ENCODE measurements around the gene SH3PXD2A. TPM values are rescaled to one million over a fixed set of nuclear protein-coding genes. Genes with fewer than 3 reads are reported as not detected.
"Not testable (repeated sequence)": the region's sequence is repeated elsewhere in the genome, so short reads cannot be mapped to it uniquely, and the experiment has no call there.

SH3PXD2A gene
- total and polyA plus RNA-seq, 4 experiments from 2014 or later = 0.39 to 17.5 (median 8.9) TPM

DNA sequence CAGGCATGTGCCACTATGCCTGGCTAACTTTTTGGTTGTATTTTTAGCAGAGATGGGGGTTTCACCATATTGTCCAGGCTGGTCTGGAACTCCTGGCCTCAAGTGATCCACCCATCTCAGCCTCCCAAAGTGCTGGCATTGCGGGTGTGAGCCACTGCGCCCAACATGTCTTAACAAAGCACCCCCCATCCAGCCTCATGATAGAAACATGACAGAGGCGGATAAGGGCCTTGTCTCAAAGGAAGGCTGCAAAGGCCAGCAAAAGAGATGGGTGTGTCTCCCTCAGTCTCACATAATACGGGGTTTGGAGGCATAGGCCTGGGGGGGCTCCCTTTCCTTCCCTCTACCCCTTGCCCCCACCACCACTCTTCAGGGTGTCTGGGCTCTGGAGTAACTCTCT lies 93.2 kb downstream of the SH3PXD2A start:
- Mint-ChIP-seq H3K4me1 (peaks cover 55 to 91% (median 73%) of the 10 kb centered on the region in 4 donors), H3K36me3 (no peaks in the 10 kb centered on the region), H3K9me3 (peaks cover 0 to 2% (median 0%) of the 10 kb centered on the region in 8 donors), H3K4me3 (no peak overlapping the region), H3K27ac (peak overlapping the region in 1 of 7 donors; percentile 23), H3K27me3 (no peaks in the 10 kb centered on the region)
- Histone ChIP-seq H3K4me3 (ENCODE audit: low read length in 2 of 2) (no peak overlapping the region), H3K36me3 (ENCODE audit: insufficient read depth, low read length) (no peaks in the 10 kb centered on the region), H3K9me3 (ENCODE audit: control insufficient read depth in 1 of 2, low read length in 2 of 2) (no peaks in the 10 kb centered on the region), H3K27ac (ENCODE audit: low read depth, low read length) (no peak overlapping the region), H3K27me3 (ENCODE audit: insufficient read depth, low read length) (no peaks in the 10 kb centered on the region), H3K4me1 (ENCODE audit: insufficient read depth, low read length) (peaks cover 91% of the 10 kb centered on the region)
- CTCF ChIA-PET (ENCODE audit: partially characterized antibody) = interaction anchor here (1.5 to 5.3 kb wide), 2 partner anchors 10 to 11 kb away, joined by 3 to 88 read pairs; no protein-coding TSS in a partner anchor
- intact Hi-C loops (cut with micrococcal nuclease) = no loop called here
- POLR2A ChIA-PET (ENCODE audit: partially characterized antibody) = interaction anchor here (1.2 to 9.1 kb wide), 3 partner anchors 10 to 22 kb away, joined by 3 to 168 read pairs (median 16); no protein-coding TSS in a partner anchor
- no peak for DNase-seq

DNA sequence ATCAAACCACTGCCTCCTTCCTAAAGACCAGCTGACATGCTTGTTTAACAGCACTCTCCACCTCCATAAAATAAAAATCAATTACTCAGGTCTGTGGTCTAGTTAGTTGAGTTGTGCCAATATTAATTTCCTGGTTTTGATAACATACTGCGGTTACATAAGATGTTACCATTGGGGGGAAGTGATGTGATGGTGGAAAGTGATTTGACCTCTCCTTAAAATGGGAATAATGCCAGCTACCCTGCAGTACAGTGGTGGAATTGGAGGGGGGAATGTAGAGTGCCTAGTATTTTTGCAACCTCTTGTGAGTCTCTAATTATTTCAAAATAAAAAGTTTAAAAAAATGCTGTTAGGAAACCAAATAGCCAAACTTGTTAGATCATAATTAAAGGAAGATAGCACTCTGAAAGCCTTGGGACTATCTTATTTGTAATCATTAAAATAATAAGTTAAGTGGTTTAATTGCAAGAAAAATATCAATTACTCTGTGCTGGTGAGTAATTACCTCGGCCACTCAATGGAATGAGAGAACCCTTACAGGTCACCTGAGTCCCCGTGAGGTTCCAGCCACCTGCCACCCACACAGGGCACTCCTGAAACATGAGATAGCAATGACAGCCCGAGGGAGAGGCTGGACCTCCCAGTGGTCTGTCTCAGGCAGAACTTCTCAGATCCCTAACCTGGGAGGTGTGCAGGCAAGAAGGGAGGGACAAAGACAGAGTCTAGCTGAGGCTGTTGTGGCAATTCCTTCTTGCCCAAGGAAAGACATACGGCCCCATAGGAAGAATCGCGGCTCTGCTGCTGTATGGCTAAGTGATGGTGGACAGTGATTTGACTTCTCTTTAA lies 94.1 kb downstream of the SH3PXD2A start:
- Histone ChIP-seq H3K36me3 (ENCODE audit: insufficient read depth, low read length) (no peaks in the 10 kb centered on the region), H3K4me3 (ENCODE audit: low read length in 2 of 2) (no peak overlapping the region), H3K27ac (ENCODE audit: low read depth, low read length) (no peak overlapping the region), H3K27me3 (ENCODE audit: insufficient read depth, low read length) (no peaks in the 10 kb centered on the region), H3K9me3 (ENCODE audit: control insufficient read depth in 1 of 2, low read length in 2 of 2) (no peaks in the 10 kb centered on the region), H3K4me1 (ENCODE audit: insufficient read depth, low read length) (peaks cover 84% of the 10 kb centered on the region)
- Mint-ChIP-seq H3K4me3 (no peak overlapping the region), H3K4me1 (peaks cover 51 to 87% (median 70%) of the 10 kb centered on the region in 4 donors), H3K36me3 (no peaks in the 10 kb centered on the region), H3K27me3 (no peaks in the 10 kb centered on the region), H3K27ac (peak overlapping the region in 1 of 7 donors; percentile 32), H3K9me3 (peaks cover 0 to 2% (median 0%) of the 10 kb centered on the region in 8 donors)
- POLR2A ChIA-PET (ENCODE audit: partially characterized antibody) = interaction anchor here (0.7 to 9.1 kb wide), 2 partner anchors 10 to 11 kb away, joined by 3 to 168 read pairs; no protein-coding TSS in a partner anchor
- intact Hi-C loops (cut with micrococcal nuclease) = no loop called here
- no peak for DNase-seq
- CTCF ChIA-PET (ENCODE audit: partially characterized antibody) = interaction anchor here (1.5 kb wide), 2 partner anchors 9 to 12 kb away, joined by 3 to 4 read pairs; no protein-coding TSS in a partner anchor

DNA sequence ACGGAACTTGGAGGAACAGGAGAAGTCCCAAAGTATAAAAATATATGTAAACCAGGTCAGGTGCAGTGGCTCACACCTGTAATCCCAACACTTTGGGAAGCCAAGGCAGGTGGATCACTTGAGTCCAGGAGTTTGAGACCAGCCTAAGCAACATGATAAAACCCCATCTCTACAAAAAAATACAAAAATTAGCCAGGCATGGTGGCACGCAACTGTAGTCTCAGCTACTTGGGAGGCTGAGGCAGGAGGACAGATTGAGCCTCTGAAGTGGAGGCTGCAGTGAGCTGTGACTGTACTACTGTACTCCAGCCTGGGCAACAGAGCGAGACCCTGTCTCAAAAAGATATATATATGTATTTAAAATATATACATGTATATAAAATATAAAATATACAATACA lies 95.1 kb downstream of the SH3PXD2A start:
- H3K27me3 ChIP-seq (ENCODE audit: insufficient read depth, low read length); H3K9me3 Mint-ChIP-seq; H3K27ac ChIP-seq (ENCODE audit: low read depth, low read length); H3K9me3 ChIP-seq (ENCODE audit: control insufficient read depth in 1 of 2, low read length in 2 of 2); intact Hi-C loops (cut with micrococcal nuclease); H3K36me3 ChIP-seq (ENCODE audit: insufficient read depth, low read length); H3K4me3 Mint-ChIP-seq; DNase-seq; H3K36me3 Mint-ChIP-seq; H3K27ac Mint-ChIP-seq; H3K4me3 ChIP-seq (ENCODE audit: low read length in 2 of 2); H3K27me3 Mint-ChIP-seq: not testable (repeated sequence)
- H3K4me1 Mint-ChIP-seq = peaks cover 40 to 77% (median 60%) of the 10 kb centered on the region in 4 donors
- POLR2A ChIA-PET (ENCODE audit: partially characterized antibody) = interaction anchor here (0.7 to 9.1 kb wide), 2 partner anchors 9 to 12 kb away, joined by 3 to 168 read pairs; no protein-coding TSS in a partner anchor
- CTCF ChIA-PET (ENCODE audit: partially characterized antibody) = interaction anchor here (1.5 kb wide), 1 partner anchor 10 kb away, joined by 4 read pairs; no protein-coding TSS in a partner anchor
- peaks cover 74% of the 10 kb centered on the region for H3K4me1 ChIP-seq (ENCODE audit: insufficient read depth, low read length)

DNA sequence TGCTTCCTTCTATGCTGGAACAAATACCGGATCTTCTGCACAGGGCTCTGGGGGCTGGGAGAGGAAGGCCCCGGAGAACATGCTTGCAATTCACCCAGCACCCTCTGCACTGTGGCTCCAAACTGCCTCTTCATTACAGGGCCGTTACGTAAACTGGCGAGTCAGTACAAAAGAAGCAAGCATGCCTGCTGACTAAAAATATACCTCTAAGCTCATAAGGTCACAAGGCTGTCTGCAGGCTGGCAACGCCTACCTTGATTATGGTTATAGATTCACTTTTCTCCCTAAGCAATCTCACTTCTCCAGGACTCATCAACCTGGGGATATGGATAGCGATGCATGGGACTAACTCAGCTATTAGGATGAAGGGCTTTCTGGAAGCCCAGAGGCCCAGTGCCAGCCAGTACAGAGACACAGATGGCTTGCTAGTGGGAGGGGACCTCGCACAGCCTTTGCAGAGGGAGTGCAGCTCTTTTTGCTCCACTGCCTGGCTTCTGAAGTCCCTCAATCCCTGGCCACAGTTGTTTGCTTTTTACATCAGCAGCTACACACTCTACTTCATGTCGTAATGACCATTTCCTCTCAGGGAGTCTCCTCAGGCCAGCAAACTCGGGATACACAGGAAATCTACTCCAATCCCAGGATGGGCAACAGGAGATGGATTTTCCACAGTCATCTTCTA lies 96.1 kb downstream of the SH3PXD2A start:
- no peaks in the 10 kb centered on the region for H3K36me3 ChIP-seq (ENCODE audit: insufficient read depth, low read length)
- DNase-seq = peak in 4 of 5 donors; percentile 24 to 44 (median 31)
- Mint-ChIP-seq H3K27ac (peak overlapping the region; percentile 70 to 87 (median 79)), H3K9me3 (peaks cover 0 to 2% (median 0%) of the 10 kb centered on the region in 8 donors), H3K27me3 (no peaks in the 10 kb centered on the region), H3K4me3 (peak overlapping the region in 6 of 8 donors; percentile 51 to 76 (median 70)), H3K36me3 (no peaks in the 10 kb centered on the region), H3K4me1 (peaks cover 33 to 67% (median 52%) of the 10 kb centered on the region in 4 donors)
- no peak overlapping the region for H3K27ac ChIP-seq (ENCODE audit: low read depth, low read length)
- H3K9me3 ChIP-seq (ENCODE audit: control insufficient read depth in 1 of 2, low read length in 2 of 2) = no peaks in the 10 kb centered on the region
- H3K4me3 ChIP-seq (ENCODE audit: low read length in 2 of 2) = peak overlapping the region in 1 of 2 donors; percentile 1
- CTCF ChIA-PET (ENCODE audit: partially characterized antibody) = interaction anchor here (1.0 to 3.0 kb wide), 5 partner anchors 10 to 47 kb away, joined by 3 to 15 read pairs (median 5); no protein-coding TSS in a partner anchor
- POLR2A ChIA-PET (ENCODE audit: partially characterized antibody) = interaction anchor here (1.0 to 3.3 kb wide), 7 partner anchors 9 to 39 kb away, joined by 3 to 35 read pairs (median 4); no protein-coding TSS in a partner anchor
- H3K27me3 ChIP-seq (ENCODE audit: insufficient read depth, low read length) = no peaks in the 10 kb centered on the region
- intact Hi-C loops (cut with micrococcal nuclease) = no loop called here
- H3K4me1 ChIP-seq (ENCODE audit: insufficient read depth, low read length) = peaks cover 64% of the 10 kb centered on the region

DNA sequence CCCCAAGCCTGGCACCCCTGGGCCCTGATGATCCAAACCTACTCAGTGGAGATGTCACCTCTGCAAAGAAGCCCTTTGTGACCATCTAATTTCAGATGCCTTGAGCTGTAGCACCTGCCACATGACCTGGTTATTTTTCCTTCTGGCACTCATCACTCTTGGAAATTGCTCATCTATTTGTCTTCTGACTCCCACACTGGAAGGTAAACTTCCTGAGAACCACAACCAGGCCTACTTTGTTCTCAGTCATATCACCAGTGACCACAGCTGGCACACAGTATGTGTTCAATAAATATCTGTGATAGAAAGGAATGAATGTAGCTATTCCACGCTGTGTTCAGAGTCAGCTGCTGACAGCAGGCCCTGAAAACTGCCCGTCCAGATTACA lies 97.1 kb downstream of the SH3PXD2A start:
- H3K27me3 Mint-ChIP-seq = no peaks in the 10 kb centered on the region
- ChIA-PET POLR2A (ENCODE audit: partially characterized antibody) (interaction anchor here (0.8 to 14.0 kb wide), 10 partner anchors 7 to 97 kb away, joined by 3 to 168 read pairs (median 4); partner anchors contain the start of gene SH3PXD2A), CTCF (ENCODE audit: partially characterized antibody) (interaction anchor here (0.6 to 3.0 kb wide), 6 partner anchors 9 to 48 kb away, joined by 3 to 15 read pairs (median 4); no protein-coding TSS in a partner anchor)
- H3K36me3 ChIP-seq (ENCODE audit: insufficient read depth, low read length) = no peaks in the 10 kb centered on the region
- H3K27ac ChIP-seq (ENCODE audit: low read depth, low read length) = no peak overlapping the region
- H3K27me3 ChIP-seq (ENCODE audit: insufficient read depth, low read length) = no peaks in the 10 kb centered on the region
- no peak for DNase-seq
- H3K9me3 Mint-ChIP-seq = peaks cover 0 to 2% (median 0%) of the 10 kb centered on the region in 8 donors
- H3K27ac Mint-ChIP-seq = peak overlapping the region; percentile 60 to 87 (median 81)
- H3K36me3 Mint-ChIP-seq = no peaks in the 10 kb centered on the region
- peaks cover 26 to 57% (median 45%) of the 10 kb centered on the region in 4 donors for H3K4me1 Mint-ChIP-seq
- H3K4me3 Mint-ChIP-seq = peak overlapping the region in 7 of 8 donors; percentile 27 to 76 (median 57)
- intact Hi-C loops (cut with micrococcal nuclease) = no loop called here
- no peaks in the 10 kb centered on the region for H3K9me3 ChIP-seq (ENCODE audit: control insufficient read depth in 1 of 2, low read length in 2 of 2)
- peak overlapping the region in 1 of 2 donors; percentile 36 for H3K4me3 ChIP-seq (ENCODE audit: low read length in 2 of 2)
- peaks cover 54% of the 10 kb centered on the region for H3K4me1 ChIP-seq (ENCODE audit: insufficient read depth, low read length)

DNA sequence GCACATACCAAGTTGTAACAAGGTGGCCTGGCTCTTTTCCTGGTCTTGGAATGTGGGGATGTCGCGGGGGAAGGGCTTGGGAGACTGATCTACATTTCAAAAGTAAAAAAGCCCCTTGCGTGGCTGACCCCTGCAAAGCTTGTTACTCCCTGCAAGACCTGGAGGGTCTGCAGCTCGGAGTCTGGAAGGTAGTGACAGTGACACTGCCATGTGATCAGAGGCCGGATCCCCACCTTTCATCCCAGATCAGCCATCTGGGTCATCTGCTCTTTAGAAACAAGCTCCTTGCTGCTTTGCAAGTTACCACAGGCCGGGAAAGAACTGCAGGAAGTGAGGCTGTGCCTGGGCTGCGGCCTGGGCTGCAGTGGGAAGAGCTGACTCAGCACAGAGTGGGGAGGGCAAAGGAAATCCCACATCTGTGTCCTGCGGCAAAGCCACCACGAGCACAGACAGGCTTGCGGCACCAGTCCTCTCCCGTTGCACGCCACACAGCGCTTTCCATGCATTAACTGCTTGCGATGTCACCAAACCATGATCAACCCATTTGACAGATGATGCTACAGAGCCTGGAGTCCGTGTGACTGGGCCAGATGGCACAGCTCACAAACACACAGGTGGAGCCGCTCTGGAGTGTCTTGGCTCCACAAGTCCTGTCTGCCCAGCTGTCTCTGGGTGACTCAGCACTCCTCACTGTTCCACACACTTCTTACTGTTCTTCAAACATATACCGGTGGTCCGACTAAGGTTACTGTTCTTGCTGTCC lies 97.7 kb downstream of the SH3PXD2A start:
- Histone ChIP-seq H3K27ac (ENCODE audit: low read depth, low read length) (no peak overlapping the region), H3K4me1 (ENCODE audit: insufficient read depth, low read length) (peaks cover 49% of the 10 kb centered on the region), H3K4me3 (ENCODE audit: low read length in 2 of 2) (peak overlapping the region in 1 of 2 donors; percentile 36), H3K9me3 (ENCODE audit: control insufficient read depth in 1 of 2, low read length in 2 of 2) (peaks cover 0 to under 1% of the 10 kb centered on the region in 2 donors), H3K36me3 (ENCODE audit: insufficient read depth, low read length) (no peaks in the 10 kb centered on the region), H3K27me3 (ENCODE audit: insufficient read depth, low read length) (no peaks in the 10 kb centered on the region)
- no peaks in the 10 kb centered on the region for H3K27me3 Mint-ChIP-seq
- intact Hi-C loops (cut with micrococcal nuclease) = no loop called here
- no peaks in the 10 kb centered on the region for H3K36me3 Mint-ChIP-seq
- CTCF ChIA-PET (ENCODE audit: partially characterized antibody) = interaction anchor here (0.5 to 3.0 kb wide), 9 partner anchors 8 to 72 kb away, joined by 3 to 15 read pairs (median 4); no protein-coding TSS in a partner anchor
- POLR2A ChIA-PET (ENCODE audit: partially characterized antibody) = interaction anchor here (0.7 to 14.0 kb wide), 8 partner anchors 7 to 97 kb away, joined by 3 to 168 read pairs (median 4); partner anchors contain the start of gene SH3PXD2A
- peaks cover 23 to 52% (median 40%) of the 10 kb centered on the region in 4 donors for H3K4me1 Mint-ChIP-seq
- peak overlapping the region; percentile 60 to 87 (median 78) for H3K27ac Mint-ChIP-seq
- peaks cover 0 to 3% (median under 1%) of the 10 kb centered on the region in 8 donors for H3K9me3 Mint-ChIP-seq
- peak overlapping the region in 7 of 8 donors; percentile 18 to 76 (median 57) for H3K4me3 Mint-ChIP-seq
- peak in 3 of 5 donors; percentile 37 to 71 (median 52) for DNase-seq
